ENCODE results near the gene LRRC3B. TPM values are rescaled to one million over a fixed set of nuclear protein-coding genes. Genes with fewer than 3 reads are reported as not detected.

Gene LRRC3B
- polyA plus RNA-seq, 1 donor from 2014 or later, result 56.4 TPM

DNA sequence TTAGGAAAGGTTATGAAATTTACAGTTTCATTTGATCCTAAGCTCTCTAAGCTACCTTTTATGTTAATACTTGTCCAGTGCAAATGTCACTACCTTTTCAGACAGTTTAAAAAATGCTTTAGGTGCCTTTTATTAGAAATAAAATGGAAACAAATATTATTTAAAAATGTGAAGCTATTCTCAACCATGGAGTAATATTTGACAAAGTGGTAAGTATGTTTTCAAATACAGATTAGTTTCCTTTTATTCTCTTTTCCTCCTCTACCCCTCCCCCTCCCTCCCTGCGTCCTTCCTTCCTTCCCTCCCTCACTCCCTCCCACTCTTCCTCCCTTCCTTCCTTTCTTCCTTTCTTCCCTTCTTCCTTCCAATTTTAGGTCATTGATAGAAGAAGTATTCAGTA is 6.3 kb downstream of the LRRC3B start:
- H3K27ac ChIP-seq (ENCODE audit: low read length), result no peak overlapping the region
- no peak overlapping the region for H3K4me3 ChIP-seq (ENCODE audit: low read length)
- H2AFZ ChIP-seq (ENCODE audit: low read depth, low read length), result no peak overlapping the region
- peaks cover 3% of the 10 kb centered on the region for H3K36me3 ChIP-seq (ENCODE audit: insufficient read depth, low read length)
- H3K27me3 ChIP-seq (ENCODE audit: insufficient read depth, low read depth, low read length), result peaks cover 5% of the 10 kb centered on the region
- no peaks in the 10 kb centered on the region for H3K9me2 ChIP-seq (ENCODE audit: insufficient read depth, low read length)
- no peaks in the 10 kb centered on the region for H3F3A ChIP-seq (ENCODE audit: insufficient read depth, low read length, poor library complexity, severe bottlenecking)
- TF ChIP-seq TAF1 (IDR thresholded peaks at IDR 0.05; ENCODE audit: low read depth) (no peak), CTCF (IDR thresholded peaks at IDR 0.05; ENCODE audit: poor library complexity, severe bottlenecking) (no peak), MXI1 (conservative IDR thresholded peaks at IDR 0.05; ENCODE audit: poor library complexity, severe bottlenecking) (no peak), EP300 (conservative IDR thresholded peaks at IDR 0.05; ENCODE audit: poor library complexity, severe bottlenecking) (no peak), EZH2 (IDR thresholded peaks at IDR 0.05; ENCODE audit: borderline replicate concordance, insufficient read depth, low read length, poor library complexity, severe bottlenecking) (no peak), RAD21 (conservative IDR thresholded peaks at IDR 0.05) (no peak), SMC3 (conservative IDR thresholded peaks at IDR 0.05; ENCODE audit: poor library complexity) (no peak), POLR2AphosphoS5 (IDR thresholded peaks at IDR 0.05) (no peak)
- TF ChIP-seq, protein P1, sequence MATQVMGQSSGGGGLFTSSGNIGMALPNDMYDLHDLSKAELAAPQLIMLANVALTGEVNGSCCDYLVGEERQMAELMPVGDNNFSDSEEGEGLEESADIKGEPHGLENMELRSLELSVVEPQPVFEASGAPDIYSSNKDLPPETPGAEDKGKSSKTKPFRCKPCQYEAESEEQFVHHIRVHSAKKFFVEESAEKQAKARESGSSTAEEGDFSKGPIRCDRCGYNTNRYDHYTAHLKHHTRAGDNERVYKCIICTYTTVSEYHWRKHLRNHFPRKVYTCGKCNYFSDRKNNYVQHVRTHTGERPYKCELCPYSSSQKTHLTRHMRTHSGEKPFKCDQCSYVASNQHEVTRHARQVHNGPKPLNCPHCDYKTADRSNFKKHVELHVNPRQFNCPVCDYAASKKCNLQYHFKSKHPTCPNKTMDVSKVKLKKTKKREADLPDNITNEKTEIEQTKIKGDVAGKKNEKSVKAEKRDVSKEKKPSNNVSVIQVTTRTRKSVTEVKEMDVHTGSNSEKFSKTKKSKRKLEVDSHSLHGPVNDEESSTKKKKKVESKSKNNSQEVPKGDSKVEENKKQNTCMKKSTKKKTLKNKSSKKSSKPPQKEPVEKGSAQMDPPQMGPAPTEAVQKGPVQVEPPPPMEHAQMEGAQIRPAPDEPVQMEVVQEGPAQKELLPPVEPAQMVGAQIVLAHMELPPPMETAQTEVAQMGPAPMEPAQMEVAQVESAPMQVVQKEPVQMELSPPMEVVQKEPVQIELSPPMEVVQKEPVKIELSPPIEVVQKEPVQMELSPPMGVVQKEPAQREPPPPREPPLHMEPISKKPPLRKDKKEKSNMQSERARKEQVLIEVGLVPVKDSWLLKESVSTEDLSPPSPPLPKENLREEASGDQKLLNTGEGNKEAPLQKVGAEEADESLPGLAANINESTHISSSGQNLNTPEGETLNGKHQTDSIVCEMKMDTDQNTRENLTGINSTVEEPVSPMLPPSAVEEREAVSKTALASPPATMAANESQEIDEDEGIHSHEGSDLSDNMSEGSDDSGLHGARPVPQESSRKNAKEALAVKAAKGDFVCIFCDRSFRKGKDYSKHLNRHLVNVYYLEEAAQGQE (IDR thresholded peaks at IDR 0.05; ENCODE audit: borderline replicate concordance), result no peak
- H4K20me1 ChIP-seq (ENCODE audit: insufficient read depth), result no peaks in the 10 kb centered on the region
- no peaks in the 10 kb centered on the region for H3K9me3 ChIP-seq (ENCODE audit: low read length)
- no peak overlapping the region for H3K9ac ChIP-seq (ENCODE audit: low read length)
- no peak overlapping the region for H3K4me2 ChIP-seq (ENCODE audit: low read length)
- no peaks in the 10 kb centered on the region for H3K79me2 ChIP-seq (replicated peaks; ENCODE audit: insufficient read depth, low read length)

- H3K79me2 ChIP-seq (replicated peaks; ENCODE audit: insufficient read depth, low read length), result no peaks in the 10 kb centered on the region
- no peak overlapping the region for H2AFZ ChIP-seq (ENCODE audit: low read depth, low read length)
- TF ChIP-seq SMC3 (conservative IDR thresholded peaks at IDR 0.05; ENCODE audit: poor library complexity) (no peak), EZH2 (IDR thresholded peaks at IDR 0.05; ENCODE audit: borderline replicate concordance, insufficient read depth, low read length, poor library complexity, severe bottlenecking) (no peak), CTCF (IDR thresholded peaks at IDR 0.05; ENCODE audit: poor library complexity, severe bottlenecking) (no peak), TAF1 (IDR thresholded peaks at IDR 0.05; ENCODE audit: low read depth) (no peak), RAD21 (conservative IDR thresholded peaks at IDR 0.05) (no peak), MXI1 (conservative IDR thresholded peaks at IDR 0.05; ENCODE audit: poor library complexity, severe bottlenecking) (no peak)
- TF ChIP-seq, protein P1 (IDR thresholded peaks at IDR 0.05; ENCODE audit: borderline replicate concordance), result no peak
- H3K27ac ChIP-seq (ENCODE audit: low read length), result no peak overlapping the region
- no peaks in the 10 kb centered on the region for H3F3A ChIP-seq (ENCODE audit: insufficient read depth, low read length, poor library complexity, severe bottlenecking)
- H3K9me3 ChIP-seq (ENCODE audit: low read length), result no peaks in the 10 kb centered on the region
- no peaks in the 10 kb centered on the region for H3K9me2 ChIP-seq (ENCODE audit: insufficient read depth, low read length)
- no peak overlapping the region for H3K4me3 ChIP-seq (ENCODE audit: low read length)
- H3K4me2 ChIP-seq (ENCODE audit: low read length), result no peak overlapping the region
- no peaks in the 10 kb centered on the region for H3K27me3 ChIP-seq (ENCODE audit: insufficient read depth, low read depth, low read length)
- peaks cover 3% of the 10 kb centered on the region for H3K36me3 ChIP-seq (ENCODE audit: insufficient read depth, low read length)
- H4K20me1 ChIP-seq (ENCODE audit: insufficient read depth), result no peaks in the 10 kb centered on the region
- no peak overlapping the region for H3K9ac ChIP-seq (ENCODE audit: low read length)
These were observed 8.3 kb downstream of the LRRC3B start for GRCh38 chr3:26630669-26631389.

Measured in neural cell (in vitro differentiated cells).